OCI-LY7 (cell line): Measurements from ENCODE around the gene PDE6G. TPM values are rescaled to one million over a fixed set of nuclear protein-coding genes. Genes with fewer than 3 reads are reported as not detected.

Source experiments
- BruUV-seq: library from RNA; stranded (reverse); fragments of 400-500 nt; replicated peaks from 2 replicates; lab custom pipeline; 2021; lab: Mats Ljungman, UMichigan
- CTCF ChIA-PET: fragments of 300-600 bp; sonication (Branson Sonifier 250); formaldehyde crosslinking; loops from one replicate; lab custom pipeline; 2022; ENCODE audit warnings: antibody characterized with exemption; ENCODE audit not compliant: unreplicated experiment; lab: Charles Lee
- POLR2A ChIA-PET: fragments of 300-600 bp; sonication (Branson Sonifier 250); formaldehyde crosslinking; loops from one replicate; lab custom pipeline; 2022; ENCODE audit warnings: antibody characterized with exemption; lab: Charles Lee
- DNase-seq: peaks from one replicate; pipeline ENCODE4 v3.0.0-alpha.2; 2015; ENCODE audit warnings: low spot score
- H2AFZ ChIP-seq: fragments of 200-600 bp; sonication (generic), shearing (Covaris generic); 2 replicates; pipeline ENCODE4 v1.6.1; 2014; ENCODE audit warnings: mild to moderate bottlenecking, antibody characterized with exemption, low read length, moderate library complexity
- H3K27ac ChIP-seq: fragments of 200-600 bp; sonication (generic); 2 replicates; pipeline ENCODE4 v1.5.1; 2014; ENCODE audit warnings: mixed run types, low read depth, mild to moderate bottlenecking, moderate library complexity, low read length, inconsistent platforms; ENCODE audit not compliant: poor library complexity, severe bottlenecking
- H3K36me3 ChIP-seq: fragments of 200-600 bp; sonication (generic); 2 replicates; pipeline ENCODE4 v1.6.1; 2014; ENCODE audit warnings: mild to moderate bottlenecking, antibody characterized with exemption, low read length, moderate library complexity, mixed read lengths; ENCODE audit not compliant: insufficient read depth
- H3K4me1 ChIP-seq: fragments of 200-600 bp; sonication (generic); 2 replicates; pipeline ENCODE4 v1.5.1; 2014; ENCODE audit warnings: mild to moderate bottlenecking, low read length; ENCODE audit not compliant: insufficient read depth, poor library complexity, severe bottlenecking
- H3K4me2 ChIP-seq: fragments of 200-600 bp; sonication (generic); 2 replicates; pipeline ENCODE4 v1.6.1; 2014; ENCODE audit warnings: mild to moderate bottlenecking, low read length
- H3K4me3 ChIP-seq: fragments of 200-600 bp; sonication (generic); 2 replicates; pipeline ENCODE4 v1.5.1; 2014; ENCODE audit warnings: mild to moderate bottlenecking, low read depth, low read length; ENCODE audit not compliant: poor library complexity, severe bottlenecking
- H3K79me2 ChIP-seq: fragments of 200-600 bp; sonication (generic); 2 replicates; pipeline ENCODE4 v1.6.1; 2016; ENCODE audit warnings: low read depth, mild to moderate bottlenecking, low read length, moderate library complexity, mixed read lengths; ENCODE audit not compliant: insufficient read depth
- H3K9me2 ChIP-seq: fragments of 200-600 bp; sonication (generic); 2 replicates; pipeline ENCODE4 v1.6.1; 2016; ENCODE audit warnings: mild to moderate bottlenecking, low read length, mixed read lengths; ENCODE audit not compliant: insufficient read depth
- H3K9me3 ChIP-seq: fragments of 200-600 bp; sonication (generic); 2 replicates; pipeline ENCODE4 v1.6.1; 2014; ENCODE audit warnings: mild to moderate bottlenecking, mixed run types, low read length, mixed read lengths
- H4K20me1 ChIP-seq: fragments of 200-600 bp; sonication (generic); 2 replicates; pipeline ENCODE4 v1.6.1; 2014; ENCODE audit warnings: mild to moderate bottlenecking, antibody characterized with exemption, low read length, moderate library complexity, mixed read lengths; ENCODE audit not compliant: insufficient read depth
- EZH2phosphoT487 ChIP-seq: fragments of 200-600 bp; sonication (generic); IDR thresholded peaks from 2 replicates; pipeline ENCODE4 v1.6.1; 2018; ENCODE audit warnings: low read depth, borderline replicate concordance, mild to moderate bottlenecking, mixed run types, antibody characterized with exemption, low read length, moderate library complexity, mixed read lengths
- intact Hi-C: fragments of 100-400 bp; cut with micrococcal nuclease; formaldehyde crosslinking; loops from one replicate; pipeline ENCODE4 v1.10.0; 2022; ENCODE audit not compliant: unreplicated experiment
- total RNA-seq, 2 experiments: library from RNA; depleted of rRNA in 1 of 2; stranded (reverse); fragments of >200 nt in 1 of 2; shearing (Covaris generic) in 1 of 2; gene quantifications; 2 replicates each; pipeline ENCODE4 v1.2.3, GENCODE V29; 2014 to 2022
- TF ChIP-seq, protein P1 (sequence below): fragments of 200-600 bp; sonication (generic); conservative IDR thresholded peaks from 2 replicates; pipeline ENCODE4 v1.5.1; 2014; ENCODE audit warnings: mild to moderate bottlenecking, antibody characterized with exemption, low read length, moderate library complexity, mixed read lengths

Gene PDE6G
- total RNA-seq, 2 experiments from 2014 or later: 0.44 TPM; not detected in 1

DNA sequence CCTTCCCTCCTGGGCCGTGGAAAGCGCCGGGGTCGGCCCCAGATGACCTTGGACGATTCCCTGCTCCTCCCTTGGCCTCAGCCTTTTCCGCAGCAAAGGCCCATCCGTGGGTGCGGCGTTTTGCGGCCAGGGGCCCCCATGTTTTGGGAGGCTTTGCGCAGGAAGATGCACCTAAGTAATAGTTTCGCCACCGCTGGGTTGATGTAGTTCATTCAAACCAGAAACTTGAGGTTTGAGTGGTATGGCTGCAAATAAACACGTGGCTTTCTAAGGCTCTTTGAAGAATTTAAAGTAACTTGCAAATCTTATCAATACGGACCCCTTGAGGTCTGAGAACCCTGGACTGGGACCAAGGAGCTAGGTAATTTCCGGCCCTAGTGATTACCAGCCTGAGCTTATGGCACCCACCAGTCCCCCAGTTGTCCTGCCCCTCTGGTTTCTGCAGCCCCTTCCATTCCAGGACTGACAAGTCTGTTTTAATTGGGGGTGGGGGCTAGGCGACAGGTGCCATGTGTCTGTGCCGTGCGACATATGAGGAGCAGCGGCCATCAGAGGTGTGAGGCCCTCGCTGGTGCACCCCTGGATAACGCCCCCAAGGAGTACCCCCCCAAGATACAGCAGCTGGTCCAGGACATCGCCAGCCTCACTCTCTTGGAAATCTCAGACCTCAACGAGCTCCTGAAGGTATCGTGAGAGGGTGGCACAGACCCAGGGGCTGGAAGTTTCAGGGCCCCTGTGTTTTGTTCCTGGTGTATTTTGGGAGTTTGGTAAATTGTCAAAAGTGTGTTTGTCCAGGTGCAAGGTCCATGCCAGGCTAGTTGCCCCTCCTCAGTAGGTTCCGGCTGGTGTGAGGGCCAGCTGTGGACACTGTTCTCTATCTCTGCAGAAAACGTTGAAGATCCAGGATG, 47.7 kb upstream of the PDE6G start:
- peak overlapping the region; percentile 3; the same call in 1 of the 2 replicates for H2AFZ ChIP-seq
- no peak for TF ChIP-seq EZH2phosphoT487
- TF ChIP-seq, protein P1, sequence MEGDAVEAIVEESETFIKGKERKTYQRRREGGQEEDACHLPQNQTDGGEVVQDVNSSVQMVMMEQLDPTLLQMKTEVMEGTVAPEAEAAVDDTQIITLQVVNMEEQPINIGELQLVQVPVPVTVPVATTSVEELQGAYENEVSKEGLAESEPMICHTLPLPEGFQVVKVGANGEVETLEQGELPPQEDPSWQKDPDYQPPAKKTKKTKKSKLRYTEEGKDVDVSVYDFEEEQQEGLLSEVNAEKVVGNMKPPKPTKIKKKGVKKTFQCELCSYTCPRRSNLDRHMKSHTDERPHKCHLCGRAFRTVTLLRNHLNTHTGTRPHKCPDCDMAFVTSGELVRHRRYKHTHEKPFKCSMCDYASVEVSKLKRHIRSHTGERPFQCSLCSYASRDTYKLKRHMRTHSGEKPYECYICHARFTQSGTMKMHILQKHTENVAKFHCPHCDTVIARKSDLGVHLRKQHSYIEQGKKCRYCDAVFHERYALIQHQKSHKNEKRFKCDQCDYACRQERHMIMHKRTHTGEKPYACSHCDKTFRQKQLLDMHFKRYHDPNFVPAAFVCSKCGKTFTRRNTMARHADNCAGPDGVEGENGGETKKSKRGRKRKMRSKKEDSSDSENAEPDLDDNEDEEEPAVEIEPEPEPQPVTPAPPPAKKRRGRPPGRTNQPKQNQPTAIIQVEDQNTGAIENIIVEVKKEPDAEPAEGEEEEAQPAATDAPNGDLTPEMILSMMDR: no peak
- peaks cover 62% of the 10 kb centered on the region for H3K79me2 ChIP-seq
- H3K4me1 ChIP-seq: peaks cover 23% of the 10 kb centered on the region
- H3K36me3 ChIP-seq: peaks cover 91% of the 10 kb centered on the region
- peak overlapping the region; percentile 92 for H3K4me3 ChIP-seq
- DNase-seq: peak; percentile 37
- ChIA-PET CTCF (interaction anchor here (0.6 kb wide), 1 partner anchor 224 kb away, joined by 4 read pairs; the partner anchor contains the start of gene MAFG), POLR2A (interaction anchor here (0.6 to 1.9 kb wide), 5 partner anchors 7 to 409 kb away, joined by 3 to 12 read pairs (median 3); partner anchors contain the start of genes ARL16, HGS and SLC38A10)
- peak overlapping the region; percentile 92 for H3K4me2 ChIP-seq
- peak overlapping the region; percentile 80 for H3K27ac ChIP-seq
- peaks cover 12% of the 10 kb centered on the region; the same call in 1 of the 2 replicates for H4K20me1 ChIP-seq
- intact Hi-C loops: loop anchor here (1.0 kb wide), 2 partner anchors 7 to 21 kb away; partner anchors contain the start of gene ARL16
- no peaks in the 10 kb centered on the region for H3K9me3 ChIP-seq
- no TSS peak for BruUV-seq
- no peaks in the 10 kb centered on the region for H3K9me2 ChIP-seq

DNA sequence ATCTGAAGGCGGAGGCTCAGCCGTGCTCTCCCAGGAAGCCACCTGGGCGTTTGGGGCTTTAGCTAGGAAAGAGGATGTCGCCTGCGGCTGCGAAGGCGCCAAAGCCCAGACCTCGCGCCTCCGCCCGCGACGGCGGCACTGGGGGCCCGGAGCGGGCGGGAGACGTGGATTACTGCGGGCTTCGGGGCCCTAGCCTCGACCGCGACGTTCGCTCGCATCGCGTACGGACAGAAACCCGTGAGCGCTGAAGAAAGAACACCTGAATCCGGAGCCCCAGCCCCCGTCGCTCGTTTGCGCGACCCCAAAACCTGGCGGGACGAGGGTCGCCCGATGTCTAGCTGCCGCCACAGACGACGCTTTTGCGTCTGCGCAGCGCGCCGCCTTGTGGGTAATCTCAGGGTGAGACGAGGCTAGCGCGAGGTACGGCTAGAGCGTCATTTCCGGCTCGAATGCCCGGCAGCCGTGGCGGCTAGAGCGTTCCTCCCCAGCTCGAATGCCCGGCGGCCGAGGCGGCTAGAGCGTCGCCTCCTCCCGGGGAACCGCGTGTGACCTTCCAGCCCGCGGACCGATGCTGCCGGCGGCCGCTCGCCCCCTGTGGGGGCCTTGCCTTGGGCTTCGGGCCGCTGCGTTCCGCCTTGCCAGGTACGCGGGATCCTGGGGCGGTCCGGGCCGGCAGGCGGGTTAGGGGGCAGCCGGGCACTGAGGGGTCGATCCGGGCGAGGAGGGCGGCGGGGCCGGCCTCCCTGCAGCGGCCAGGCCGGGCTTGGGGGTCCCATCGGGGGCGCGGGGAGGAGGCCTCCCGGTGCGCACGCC, 46.8 kb upstream of the PDE6G start, which contains the start of gene MRPL12:
MRPL12 (plus strand) TSS at position 434 of the 813 bp plus-strand sequence; CDS start at position 569, 135 bp downstream.
- ChIA-PET CTCF (interaction anchor here (0.6 kb wide), 1 partner anchor 225 kb away, joined by 4 read pairs; the partner anchor contains the start of gene MAFG), POLR2A (interaction anchor here (0.6 to 1.9 kb wide), 7 partner anchors 8 to 190 kb away, joined by 3 to 12 read pairs (median 6); partner anchors contain the start of genes ARL16 and HGS)
- no peak for TF ChIP-seq EZH2phosphoT487
- TF ChIP-seq, protein P1: no peak
- Histone ChIP-seq H2AFZ (peak within 1 kb of the TSS; percentile 3; the same call in 1 of the 2 replicates), H3K4me2 (peak within 1 kb of the TSS; percentile 92), H3K9me2 (no peaks in the 10 kb centered on the region), H3K36me3 (peaks cover 91% of the 10 kb centered on the region), H3K4me3 (peak within 1 kb of the TSS; percentile 92), H3K79me2 (peaks cover 68% of the 10 kb centered on the region), H3K9me3 (no peaks in the 10 kb centered on the region), H4K20me1 (peaks cover 12% of the 10 kb centered on the region; the same call in 1 of the 2 replicates), H3K4me1 (peaks cover 23% of the 10 kb centered on the region), H3K27ac (peak within 1 kb of the TSS; percentile 80)
- no TSS peak for BruUV-seq
- intact Hi-C loops: loop anchor here (1.0 kb wide), 2 partner anchors 8 to 20 kb away; partner anchors contain the start of gene ARL16
- DNase-seq: peak; percentile 99
